Fibroblast of lung (primary cell): ENCODE data around the gene PAFAH1B2.

Source experiments
- EZH2 ChIP-seq: IDR thresholded peaks from 2 replicates; pipeline ENCODE4 v1.5.1; 2012; ENCODE audit warnings: low read length, control low read depth, mild to moderate bottlenecking; ENCODE audit errors: missing control alignments
- TF ChIP-seq, protein P1 (sequence below), 2 donors: IDR thresholded peaks in 1 of 2; conservative IDR thresholded peaks in 1 of 2; 1 replicate in 1 of 2; 2 replicates in 1 of 2; pipeline ENCODE4 v1.5.1; 2011 to 2012; ENCODE audit warnings: low read length in 2 of 2, control low read depth in 1 of 2, inconsistent platforms in 1 of 2, low read depth in 1 of 2, mild to moderate bottlenecking in 1 of 2

- TF ChIP-seq, protein P1, sequence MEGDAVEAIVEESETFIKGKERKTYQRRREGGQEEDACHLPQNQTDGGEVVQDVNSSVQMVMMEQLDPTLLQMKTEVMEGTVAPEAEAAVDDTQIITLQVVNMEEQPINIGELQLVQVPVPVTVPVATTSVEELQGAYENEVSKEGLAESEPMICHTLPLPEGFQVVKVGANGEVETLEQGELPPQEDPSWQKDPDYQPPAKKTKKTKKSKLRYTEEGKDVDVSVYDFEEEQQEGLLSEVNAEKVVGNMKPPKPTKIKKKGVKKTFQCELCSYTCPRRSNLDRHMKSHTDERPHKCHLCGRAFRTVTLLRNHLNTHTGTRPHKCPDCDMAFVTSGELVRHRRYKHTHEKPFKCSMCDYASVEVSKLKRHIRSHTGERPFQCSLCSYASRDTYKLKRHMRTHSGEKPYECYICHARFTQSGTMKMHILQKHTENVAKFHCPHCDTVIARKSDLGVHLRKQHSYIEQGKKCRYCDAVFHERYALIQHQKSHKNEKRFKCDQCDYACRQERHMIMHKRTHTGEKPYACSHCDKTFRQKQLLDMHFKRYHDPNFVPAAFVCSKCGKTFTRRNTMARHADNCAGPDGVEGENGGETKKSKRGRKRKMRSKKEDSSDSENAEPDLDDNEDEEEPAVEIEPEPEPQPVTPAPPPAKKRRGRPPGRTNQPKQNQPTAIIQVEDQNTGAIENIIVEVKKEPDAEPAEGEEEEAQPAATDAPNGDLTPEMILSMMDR (conservative IDR thresholded peaks at IDR 0.05 in 1 of 2, IDR thresholded peaks at IDR 0.05 in 1 of 2; ENCODE audit: low read depth in 1 of 2, low read length in 2 of 2), result no peak
- no peak for TF ChIP-seq EZH2
Observed at GRCh38 chr11:117122556-117122955, 21.5 kb upstream of the PAFAH1B2 start.
